Measurements from ENCODE around the gene KCTD13.
"Not testable (repeated sequence)": the region's sequence is repeated elsewhere in the genome, so short reads cannot be mapped to it uniquely, and the experiment has no call there.

KCTD13 gene, protein sequence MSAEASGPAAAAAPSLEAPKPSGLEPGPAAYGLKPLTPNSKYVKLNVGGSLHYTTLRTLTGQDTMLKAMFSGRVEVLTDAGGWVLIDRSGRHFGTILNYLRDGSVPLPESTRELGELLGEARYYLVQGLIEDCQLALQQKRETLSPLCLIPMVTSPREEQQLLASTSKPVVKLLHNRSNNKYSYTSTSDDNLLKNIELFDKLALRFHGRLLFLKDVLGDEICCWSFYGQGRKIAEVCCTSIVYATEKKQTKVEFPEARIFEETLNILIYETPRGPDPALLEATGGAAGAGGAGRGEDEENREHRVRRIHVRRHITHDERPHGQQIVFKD

DNA sequence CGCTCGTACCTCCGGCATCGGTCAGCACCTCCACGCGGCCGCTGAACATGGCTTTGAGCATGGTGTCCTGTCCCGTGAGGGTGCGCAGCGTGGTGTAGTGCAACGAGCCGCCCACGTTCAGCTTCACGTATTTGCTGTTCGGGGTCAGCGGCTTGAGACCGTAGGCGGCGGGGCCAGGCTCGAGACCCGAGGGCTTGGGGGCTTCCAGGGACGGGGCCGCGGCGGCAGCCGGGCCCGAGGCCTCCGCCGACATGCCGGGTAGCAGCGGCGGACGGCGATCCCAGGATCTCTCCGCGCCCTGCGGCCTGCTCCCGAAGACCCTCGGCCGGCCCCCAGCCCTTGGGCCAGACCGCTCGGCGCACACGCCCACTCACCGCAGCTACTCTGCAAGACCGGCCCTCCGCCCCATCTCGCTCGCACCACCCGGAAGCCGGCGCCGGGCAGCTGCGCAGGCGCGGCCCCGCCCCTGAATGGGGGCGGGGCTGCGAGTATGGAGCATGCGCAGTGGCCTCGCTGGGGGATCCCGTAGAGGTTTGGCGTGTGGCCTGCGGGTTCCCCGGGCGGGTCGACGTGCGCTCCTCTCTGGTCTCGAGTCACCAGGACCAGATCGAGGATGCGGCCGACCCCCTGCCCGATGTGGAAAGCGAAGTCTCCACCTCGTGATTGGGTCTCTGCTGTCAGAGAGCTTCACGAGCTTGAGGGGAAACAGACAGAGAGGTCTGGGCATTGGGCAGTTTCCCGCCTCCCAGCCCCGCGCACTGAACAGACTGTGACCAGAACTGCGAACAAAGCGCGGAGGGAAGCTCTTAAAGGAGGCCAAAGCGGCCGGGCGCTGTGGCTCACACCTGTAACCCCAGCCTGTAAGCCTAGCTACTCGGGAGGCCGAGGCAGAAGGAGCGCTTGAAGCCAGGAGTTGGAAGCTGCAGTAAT lies at the start of gene KCTD13:
Gene KCTD13, minus strand, starts transcription at position 446 of the 930 bp plus-strand sequence. Its CDS starts 193 bp downstream, at position 253.
- DNase-seq = peak; percentile 96

DNA sequence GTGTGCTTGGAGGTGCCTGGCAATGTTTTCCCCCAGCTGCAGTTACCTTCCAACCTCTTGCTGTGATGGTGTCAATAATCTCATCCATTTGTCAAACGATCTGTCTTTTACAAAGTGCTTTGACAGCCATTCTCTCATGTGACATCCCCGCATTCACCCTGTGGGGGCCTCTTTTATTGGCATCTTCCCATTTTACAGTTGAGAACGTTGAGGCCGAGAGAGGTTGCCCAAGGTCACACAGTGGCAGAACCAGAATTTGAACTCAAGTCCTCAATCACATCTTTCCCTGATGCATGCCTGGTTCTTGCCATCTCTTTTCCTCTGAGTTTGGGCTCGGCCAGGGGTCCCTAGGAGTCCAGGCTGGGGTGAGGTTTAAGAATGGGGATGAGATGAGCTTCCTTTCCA lies 49.1 kb upstream of the KCTD13 start:
- DNase-seq = no peak

DNA sequence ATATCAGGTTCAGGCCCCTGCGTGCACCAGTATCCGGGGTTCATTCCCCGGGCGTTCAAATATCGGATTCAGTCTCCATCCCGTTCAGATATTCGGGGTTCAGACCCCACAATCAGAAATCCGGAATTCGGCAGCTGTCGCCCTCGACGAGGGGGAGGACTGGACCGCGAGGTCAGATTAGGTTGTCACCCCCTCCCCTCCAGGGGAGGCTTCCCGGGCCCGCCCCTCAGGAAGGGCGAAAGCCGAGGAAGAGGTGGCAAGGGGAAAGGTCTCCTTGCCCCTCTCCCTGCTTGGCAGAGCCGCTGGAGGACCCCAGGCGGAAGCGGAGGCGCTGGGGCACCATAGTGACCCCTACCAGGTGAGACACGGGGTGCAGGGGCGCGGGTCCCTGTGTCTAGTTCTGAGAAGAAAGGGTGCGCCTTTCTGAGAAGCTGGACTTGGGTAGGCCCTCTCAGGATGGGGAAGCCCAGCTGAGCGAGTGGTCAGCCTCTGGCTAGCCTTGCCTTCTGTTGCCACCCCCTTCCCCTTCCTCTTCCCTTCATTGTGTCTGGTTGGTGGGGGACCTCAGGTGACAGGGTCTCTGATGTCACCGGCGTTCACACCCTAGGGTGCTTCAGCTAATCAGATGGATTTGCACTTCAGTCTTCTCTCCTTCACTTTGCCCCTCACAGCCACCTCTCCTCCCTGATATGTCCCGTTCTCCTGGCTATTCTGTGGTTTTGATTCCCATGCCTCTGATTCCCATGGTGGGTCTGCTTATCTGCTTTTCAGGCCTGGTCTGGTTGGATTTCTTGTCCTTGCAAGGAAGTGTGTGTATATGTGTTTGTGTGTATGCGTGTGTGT lies 48.5 kb upstream of the KCTD13 start:
- peak; percentile 54 for DNase-seq

DNA sequence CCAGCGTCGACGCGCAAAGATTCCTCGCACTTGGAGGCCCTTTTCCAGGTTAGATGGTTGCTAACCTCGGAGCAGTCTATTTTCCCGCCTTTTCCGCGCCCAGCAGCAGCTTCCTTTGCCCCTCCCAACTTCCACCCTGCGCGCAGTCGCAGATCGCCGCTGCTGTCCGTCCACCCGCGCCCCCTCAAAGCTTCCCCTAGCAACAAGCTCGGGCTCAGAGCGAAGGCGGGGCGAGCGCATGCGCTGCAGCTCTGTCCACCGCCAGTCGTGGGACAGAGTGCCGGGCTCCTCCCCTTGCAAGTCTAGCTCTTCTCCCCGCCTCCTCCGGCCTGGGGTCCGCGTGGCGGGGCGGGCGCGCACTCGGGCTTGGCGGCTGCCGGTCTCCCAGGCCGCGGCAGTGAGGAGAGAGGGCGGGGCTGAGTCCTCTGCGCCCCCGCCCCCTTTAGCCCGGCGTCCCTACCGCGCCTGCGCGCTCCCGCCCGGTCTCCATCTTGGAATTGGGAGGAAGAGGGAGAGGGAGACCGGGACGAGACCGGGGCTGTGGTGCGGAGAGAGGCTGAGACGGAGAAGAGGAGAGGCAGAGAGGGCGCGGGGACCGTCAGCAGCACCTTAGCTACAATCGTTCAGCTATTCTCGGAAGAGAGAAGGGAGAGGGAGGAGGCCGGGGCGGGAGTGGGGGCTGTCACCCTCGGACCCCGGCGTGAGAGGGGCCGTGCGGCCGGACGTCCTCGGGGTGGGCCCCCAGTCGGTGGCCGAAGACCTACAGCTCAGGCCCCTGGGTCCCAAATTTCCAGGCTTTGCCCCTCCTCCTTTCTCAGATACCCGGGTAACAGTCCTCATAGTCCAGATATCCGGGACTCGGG lies 47.6 kb upstream of the KCTD13 start, which contains the start of gene TAOK2:
Gene TAOK2, plus strand, starts transcription at position 485 of the 863 bp plus-strand sequence. CDS start 3,905 bp downstream, outside the sequence.
- peak; percentile 100 for DNase-seq

DNA sequence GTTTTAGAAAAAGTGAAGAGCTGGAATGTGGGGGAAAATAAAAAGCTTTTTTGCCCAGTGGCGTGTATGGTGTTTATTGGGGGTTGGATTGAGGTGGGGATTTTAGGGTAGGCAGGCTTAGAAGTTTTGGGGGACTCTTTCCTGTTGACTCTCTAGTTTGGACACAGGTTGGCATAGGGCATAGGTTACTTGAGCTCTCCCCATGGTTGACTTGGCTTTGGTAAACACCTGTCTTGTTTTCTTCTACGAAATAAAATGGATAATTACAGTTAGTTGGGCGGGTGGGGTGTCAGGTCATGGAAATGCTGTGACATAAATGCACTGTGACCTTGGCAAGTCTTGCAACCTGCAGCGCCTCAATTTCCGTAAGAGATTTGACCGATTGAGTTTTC lies 47.0 kb upstream of the KCTD13 start:
- no peak for DNase-seq

DNA sequence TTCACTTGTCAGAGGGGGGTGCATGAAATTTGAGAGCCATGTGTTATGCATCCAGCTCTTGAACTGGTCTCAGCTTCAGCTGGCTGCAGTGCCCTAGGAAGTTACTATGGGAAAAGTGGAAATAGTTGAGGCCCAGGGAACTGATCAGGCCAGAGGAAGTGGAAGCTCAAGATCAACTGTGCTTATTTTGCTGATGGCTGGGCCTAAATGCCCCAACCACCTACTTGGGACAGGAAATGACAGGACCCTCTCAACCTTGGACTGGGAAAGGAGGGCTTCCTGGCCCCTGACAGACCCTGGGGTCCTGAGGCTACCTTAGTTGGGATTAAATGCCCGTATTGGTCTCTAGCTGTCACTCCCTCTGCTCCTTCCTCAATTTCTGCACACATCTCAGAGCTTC lies 46.5 kb upstream of the KCTD13 start:
- DNase-seq = no peak

DNA sequence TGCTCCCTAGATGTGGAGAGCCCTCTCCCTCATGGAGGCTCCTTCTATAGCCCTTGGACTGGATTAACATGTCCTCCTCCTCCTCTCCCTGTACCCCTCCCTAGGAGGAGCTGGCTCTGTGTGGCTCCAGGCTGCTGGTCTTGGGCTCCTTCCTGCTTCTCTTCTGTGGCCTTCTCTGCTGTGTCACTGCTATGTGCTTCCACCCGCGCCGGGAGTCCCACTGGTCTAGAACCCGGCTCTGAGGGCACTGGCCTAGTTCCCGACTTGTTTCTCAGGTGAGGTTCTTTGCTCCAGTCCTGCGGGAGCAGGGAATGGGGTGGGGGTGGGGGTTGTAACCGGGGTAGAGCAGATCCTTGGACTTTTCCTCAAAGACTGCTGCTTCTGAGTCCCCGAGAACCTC lies 45.3 kb upstream of the KCTD13 start:
- DNase-seq = no peak

DNA sequence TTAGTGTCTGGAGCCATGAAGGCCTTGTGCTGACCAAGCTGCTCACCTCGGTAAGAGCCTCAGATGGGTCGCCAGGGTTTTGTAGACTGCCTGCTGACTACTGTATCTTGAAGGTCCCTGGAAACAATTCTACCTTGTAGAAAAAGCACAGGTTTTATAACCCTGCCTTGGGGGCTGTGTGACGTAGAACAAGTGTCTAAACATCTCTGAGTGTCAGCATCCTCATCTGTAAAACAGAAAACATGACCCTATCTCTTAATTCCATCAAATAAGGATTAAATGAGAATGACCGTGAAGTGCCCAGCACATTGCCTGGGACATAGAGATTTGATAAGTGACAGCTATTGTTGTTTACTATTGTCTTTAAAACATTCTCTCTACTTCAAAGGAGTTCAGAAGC lies 42.2 kb upstream of the KCTD13 start:
- no peak for DNase-seq

DNA sequence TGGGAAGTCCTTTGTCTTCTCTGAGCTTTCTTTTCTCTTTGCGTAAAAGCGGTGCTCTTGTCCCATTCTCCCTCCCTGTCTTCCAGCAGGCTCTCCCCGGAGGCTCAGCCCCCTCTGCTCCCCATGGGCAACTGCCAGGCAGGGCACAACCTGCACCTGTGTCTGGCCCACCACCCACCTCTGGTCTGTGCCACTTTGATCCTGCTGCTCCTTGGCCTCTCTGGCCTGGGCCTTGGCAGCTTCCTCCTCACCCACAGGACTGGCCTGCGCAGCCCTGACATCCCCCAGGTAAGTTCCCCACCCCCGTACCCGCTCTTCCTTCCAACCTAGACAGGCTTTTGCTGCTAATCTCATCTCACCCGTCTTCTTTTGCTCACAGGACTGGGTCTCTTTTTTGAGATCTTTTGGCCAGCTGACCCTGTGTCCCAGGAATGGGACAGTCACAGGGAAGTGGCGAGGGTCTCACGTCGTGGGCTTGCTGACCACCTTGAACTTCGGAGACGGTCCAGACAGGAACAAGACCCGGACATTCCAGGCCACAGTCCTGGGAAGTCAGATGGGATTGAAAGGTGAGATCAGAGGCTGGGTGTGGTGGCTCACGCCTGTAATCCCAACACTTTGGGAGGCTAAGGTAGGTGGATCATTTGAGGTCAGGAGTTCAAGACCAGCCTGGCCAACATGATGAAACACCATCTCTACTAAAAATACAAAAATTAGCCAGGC lies 37.2 kb upstream of the KCTD13 start:
- no peak for DNase-seq

DNA sequence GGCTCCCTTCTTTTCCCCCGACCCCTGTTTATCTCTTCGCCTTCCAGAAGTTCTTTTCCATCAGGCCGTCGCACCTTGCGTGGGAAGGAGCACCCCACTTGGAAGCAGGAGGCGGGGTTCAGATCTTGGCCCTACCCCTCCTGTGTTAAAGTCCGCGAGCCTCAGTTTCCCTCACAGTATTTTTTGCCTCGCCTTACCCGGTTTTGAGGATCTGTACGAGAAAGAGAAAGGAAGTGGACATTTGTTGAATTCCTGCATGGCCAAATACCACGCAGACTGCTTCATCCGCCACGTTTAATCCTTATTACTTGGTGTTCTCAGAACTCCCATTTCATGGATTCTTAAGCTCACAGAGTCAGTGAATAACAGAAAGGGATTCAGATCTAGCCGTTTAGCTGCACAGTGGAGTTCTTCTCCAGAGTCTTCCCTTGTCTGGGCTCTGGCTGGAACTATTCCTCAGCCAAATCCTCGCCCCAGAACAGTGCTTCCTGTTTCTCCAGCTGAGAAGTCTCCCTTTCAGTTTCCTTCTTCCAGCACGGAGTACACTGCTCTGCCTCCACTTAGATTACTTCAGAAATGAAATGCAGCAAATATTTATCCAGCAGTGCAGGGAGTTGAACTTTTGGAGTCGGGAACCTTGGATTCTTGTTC lies 36.4 kb upstream of the KCTD13 start:
- DNase-seq = no peak

DNA sequence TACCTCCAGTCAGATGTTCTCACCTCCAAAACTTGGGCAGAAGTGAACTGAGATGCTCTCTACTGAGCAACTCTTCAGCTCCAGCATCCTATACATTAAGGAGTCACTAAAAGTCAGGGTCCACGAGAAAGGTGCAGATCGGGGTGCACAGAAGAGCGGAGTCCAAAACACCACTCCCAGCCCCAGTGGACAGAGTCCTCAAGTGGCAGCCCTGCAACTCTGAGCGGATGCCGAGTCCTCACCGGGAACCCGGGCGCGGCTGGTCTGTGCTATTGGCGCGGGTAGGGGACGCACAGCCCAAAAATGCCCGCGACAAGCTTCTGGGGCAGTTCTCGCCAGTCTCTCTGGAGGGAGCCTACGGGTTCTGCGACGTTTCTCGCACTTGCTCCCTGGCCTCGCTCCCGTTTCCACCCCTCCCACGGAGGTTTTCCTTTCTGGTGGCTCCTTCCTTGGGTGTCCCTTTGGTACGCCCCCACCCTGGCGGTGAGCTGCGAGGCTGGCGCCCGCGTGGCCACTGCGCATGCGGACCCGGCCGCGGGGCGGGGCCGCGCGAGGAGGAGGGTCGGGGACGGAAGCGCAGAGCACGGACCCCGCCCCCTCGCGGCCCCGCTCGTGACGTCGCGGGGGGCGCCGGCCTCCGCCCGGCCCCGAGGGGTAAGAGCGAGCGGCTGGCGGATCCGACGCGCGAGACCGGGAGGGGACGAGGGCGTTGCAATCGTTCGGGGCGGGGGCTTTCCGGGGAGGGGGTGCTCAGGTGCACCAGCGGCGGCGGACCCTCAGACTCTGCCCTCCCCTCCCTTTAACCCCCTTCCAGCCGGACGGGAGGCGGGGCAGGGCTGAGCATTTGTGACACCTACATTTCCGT lies 35.7 kb upstream of the KCTD13 start, which contains the start of gene TMEM219:
Gene TMEM219, plus strand, starts transcription at position 601 of the 865 bp plus-strand sequence. CDS start 1,065 bp downstream, outside the sequence.
- peak; percentile 95 for DNase-seq

DNA sequence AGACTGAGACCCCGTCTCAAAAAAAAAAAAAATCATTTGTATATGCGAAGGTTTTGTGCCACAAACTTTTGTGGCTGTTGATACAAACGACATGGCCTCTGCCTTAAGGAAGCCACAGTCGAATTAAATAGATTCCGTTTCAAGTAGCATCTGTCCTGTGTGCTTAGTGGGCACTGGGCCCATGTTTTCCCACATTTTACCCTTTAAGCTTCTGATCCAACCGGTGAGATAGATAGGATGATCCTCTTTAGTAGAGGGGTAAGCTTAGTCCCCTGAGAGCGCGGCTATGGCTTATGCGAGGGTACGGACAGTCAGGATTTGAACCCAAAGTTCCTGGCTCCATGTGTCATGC lies 35.1 kb upstream of the KCTD13 start:
- no peak for DNase-seq

DNA sequence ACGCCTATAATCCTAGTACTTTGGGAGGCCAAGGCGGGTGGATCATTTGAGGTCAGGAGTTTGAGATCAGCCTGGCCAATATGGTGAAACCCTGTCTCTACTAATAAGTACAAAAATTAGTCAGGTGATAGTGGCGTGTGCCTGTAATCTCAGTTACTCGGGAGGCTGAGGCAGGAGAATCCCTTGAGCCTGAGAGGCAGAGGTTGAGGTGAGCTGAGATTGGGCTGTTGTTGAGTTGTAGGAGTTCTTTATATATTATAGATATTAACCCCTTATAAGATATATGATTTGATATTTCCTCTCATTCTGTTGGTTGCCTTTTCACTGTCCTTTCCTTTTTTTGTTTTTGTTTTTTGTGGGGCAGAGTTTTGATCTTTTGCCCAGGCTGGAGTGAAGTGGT lies 33.8 kb upstream of the KCTD13 start:
- not testable (repeated sequence) for DNase-seq

DNA sequence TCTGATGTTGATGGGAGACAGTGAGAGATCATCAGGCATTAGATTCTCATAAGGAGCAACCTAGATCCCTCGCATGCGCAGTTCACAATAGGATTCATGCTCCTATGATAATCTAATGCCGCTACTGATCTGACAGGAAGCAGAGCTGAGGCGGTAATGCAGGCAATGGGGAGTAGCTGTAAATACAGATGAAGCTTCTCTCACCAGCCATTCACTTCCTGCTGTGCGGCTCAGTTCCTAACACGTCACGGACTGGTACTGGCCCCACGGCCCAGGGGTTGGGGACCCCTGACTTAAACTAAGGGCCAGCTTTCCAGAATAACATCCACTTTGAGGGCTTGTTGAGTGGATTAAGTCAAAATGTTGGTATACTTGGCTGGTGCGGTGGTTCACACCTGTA lies 33.3 kb upstream of the KCTD13 start:
- no peak for DNase-seq

DNA sequence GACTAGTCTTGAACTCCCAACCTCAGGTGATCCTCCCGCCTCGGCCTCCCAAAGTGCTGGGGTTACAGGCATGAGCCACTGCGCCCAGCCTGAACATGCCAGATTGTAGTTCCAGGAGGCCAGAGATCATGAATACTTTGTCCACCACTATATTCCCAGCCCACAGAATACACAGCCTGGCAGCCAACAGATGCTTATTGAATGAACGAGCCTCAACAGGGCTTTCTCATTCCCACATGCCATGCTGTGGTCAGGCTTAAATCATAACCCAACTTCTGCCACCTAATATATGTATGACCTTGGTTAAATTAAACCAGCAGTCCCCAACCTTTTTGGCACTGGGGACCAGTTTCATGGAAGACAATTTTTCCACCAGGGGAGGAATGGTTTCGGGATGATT lies 32.7 kb upstream of the KCTD13 start:
- no peak for DNase-seq

DNA sequence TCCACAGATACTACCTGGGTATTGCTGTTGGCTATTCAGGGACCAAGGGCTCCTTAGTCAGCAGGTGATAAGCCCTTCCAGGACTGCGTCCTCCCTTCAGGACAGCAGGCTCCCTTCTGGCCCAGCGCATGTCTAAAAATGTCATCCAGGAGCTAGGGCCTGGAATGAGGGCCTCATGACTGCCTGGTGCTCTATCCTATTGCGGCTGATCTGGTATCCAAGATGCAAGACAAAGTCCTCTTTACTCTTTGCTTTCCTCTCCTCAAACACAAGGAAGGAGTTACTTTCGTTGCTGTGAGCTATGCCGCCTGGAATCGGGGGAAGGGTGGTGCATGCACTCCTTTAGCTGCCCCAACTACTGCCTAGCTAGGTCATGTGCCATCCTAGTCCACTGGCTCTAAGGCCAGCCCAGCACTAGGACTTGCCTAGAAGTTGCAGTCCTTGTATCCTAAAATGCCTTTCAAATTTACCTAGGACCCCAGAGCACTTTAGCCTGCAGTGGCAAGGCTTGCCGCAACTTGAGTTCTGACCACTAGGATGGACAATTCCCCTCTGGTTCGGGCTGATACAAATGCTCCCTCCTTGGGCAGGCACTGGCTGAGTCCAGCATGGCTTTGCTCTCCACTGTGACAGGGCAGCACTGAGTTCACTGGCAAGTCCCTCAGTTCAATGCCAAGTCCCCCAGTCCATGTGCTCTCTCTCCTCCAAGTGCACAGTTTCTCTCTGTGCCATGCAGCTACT lies 25.8 kb upstream of the KCTD13 start:
- DNase-seq = no peak

DNA sequence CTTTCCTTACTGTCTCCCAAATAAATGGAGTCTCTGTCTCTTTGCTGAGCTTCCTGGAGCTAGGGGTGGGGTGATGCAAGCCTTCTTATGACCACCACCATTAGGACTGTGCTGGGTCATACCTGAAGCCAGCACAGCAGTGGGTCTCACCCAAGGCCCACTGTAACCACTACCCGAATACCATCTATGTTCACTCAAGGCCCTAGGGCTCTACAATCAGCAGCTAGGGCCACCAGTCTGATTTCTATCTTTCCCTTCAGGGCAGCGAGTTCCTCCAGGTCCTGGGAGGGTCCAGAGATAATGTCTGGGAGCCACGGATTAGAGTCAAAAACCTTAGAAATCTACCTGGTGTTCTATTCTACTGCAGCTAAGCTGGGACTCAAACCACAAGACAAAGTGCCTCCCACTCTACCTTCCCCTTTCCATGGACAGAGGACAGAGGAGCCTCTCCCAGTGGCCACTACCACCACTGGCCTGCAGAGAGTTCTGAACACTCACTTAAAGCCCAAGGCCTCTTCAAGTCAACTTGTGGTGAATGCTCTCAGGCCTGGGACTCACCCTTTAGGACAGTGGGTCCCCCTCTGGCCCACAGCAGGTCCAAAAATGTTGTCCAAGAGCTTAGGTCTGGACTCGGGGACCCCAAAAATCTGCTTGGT lies 24.9 kb upstream of the KCTD13 start:
- DNase-seq = no peak

DNA sequence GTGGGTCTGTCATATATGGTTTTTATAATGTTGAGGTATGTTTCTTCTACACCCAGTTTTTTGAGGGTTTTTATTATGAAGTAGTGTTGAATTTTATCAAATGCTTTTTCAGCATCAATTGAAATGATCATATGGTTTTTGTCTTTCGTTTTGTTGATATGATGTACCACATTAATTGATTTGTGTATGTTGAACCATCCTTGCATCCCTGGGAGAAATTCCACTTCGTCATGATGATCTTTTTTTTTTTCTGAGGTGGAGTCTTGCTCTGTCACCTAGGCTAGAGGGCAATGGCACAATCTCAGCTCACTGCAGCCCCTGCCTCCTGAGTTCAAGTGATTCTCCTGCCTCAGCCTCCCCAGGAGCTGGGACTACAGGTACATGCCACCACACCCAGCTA lies 21.9 kb upstream of the KCTD13 start:
- DNase-seq = no peak
